NT2/D1 (cell line): Measurements from ENCODE around the gene SPAG5.

Experiments
- DNase-seq: peaks from one replicate; pipeline ENCODE4 v3.0.0-alpha.2; 2011; ENCODE audit warnings: low read depth, low spot score
- H3K27me3 ChIP-seq: 2 replicates; pipeline ENCODE4 v1.6.0; 2011; ENCODE audit warnings: mild to moderate bottlenecking; ENCODE audit not compliant: insufficient read length, insufficient read depth
- H3K36me3 ChIP-seq: 2 replicates; pipeline ENCODE4 v1.6.1; 2011; ENCODE audit warnings: mild to moderate bottlenecking, low read length, mixed read lengths; ENCODE audit not compliant: insufficient read depth, insufficient read length
- H3K4me1 ChIP-seq: 2 replicates; pipeline ENCODE4 v1.5.1; 2011; ENCODE audit not compliant: insufficient read depth, insufficient read length
- H3K4me3 ChIP-seq: 2 replicates; pipeline ENCODE4 v1.5.1; 2011; ENCODE audit warnings: low read depth; ENCODE audit not compliant: insufficient read length
- H3K9ac ChIP-seq: 2 replicates; pipeline ENCODE4 v1.6.0; 2011; ENCODE audit warnings: low read depth; ENCODE audit not compliant: insufficient read length
- H3K9me3 ChIP-seq: 2 replicates; pipeline ENCODE4 v1.5.1; 2011; ENCODE audit warnings: mild to moderate bottlenecking, low read length; ENCODE audit not compliant: insufficient read depth
- SUZ12 ChIP-seq: IDR thresholded peaks from 2 replicates; pipeline ENCODE4 v1.6.1; 2011; ENCODE audit not compliant: insufficient read length, insufficient read depth; ENCODE audit errors: extremely low read depth
- YY1 ChIP-seq: IDR thresholded peaks from 2 replicates; pipeline ENCODE4 v1.6.1; 2011; ENCODE audit not compliant: insufficient read length, insufficient read depth
- ZNF274 ChIP-seq: IDR thresholded peaks from 2 replicates; pipeline ENCODE4 v1.6.1; 2011; ENCODE audit warnings: mild to moderate bottlenecking, low read depth, low read length

The SPAG5 gene

DNA sequence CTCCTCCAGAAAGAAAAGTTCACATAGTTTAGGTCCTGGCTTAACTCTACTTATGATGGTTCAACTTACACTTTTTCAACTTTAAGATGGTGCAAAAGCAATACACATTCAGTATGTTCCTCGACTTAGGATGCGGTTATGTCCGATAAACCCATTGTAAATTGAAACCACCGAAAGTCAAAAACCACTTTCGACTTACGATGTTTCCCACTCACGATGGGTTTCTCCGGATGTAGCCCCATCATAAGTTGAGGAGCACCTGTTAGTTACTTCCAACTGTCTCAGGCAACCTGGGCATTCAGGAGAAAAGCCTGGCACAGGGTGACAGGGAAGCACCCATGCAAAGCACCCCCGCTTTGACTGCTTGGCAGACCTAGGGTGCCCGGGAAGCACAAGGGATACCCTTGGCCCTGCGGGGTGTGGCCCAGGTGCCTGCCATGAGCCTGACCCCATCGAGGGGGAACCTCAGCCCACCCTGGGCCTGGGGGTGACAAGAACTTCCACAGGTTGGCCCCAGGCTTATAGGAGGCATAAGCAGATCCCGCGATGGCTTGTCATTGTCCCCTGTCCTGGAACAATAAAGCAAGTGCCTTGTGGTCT is 60.4 kb downstream of the SPAG5 start:
- H3K36me3 ChIP-seq, result no peaks in the 10 kb centered on the region
- no peaks in the 10 kb centered on the region for H3K27me3 ChIP-seq
- H3K4me3 ChIP-seq, result no peak overlapping the region
- H3K4me1 ChIP-seq, result no peaks in the 10 kb centered on the region
- H3K9ac ChIP-seq, result no peak overlapping the region
- no peaks in the 10 kb centered on the region for H3K9me3 ChIP-seq
- no peak for DNase-seq
- no peak for TF ChIP-seq ZNF274
- no peak for TF ChIP-seq SUZ12
- no peak for TF ChIP-seq YY1

DNA sequence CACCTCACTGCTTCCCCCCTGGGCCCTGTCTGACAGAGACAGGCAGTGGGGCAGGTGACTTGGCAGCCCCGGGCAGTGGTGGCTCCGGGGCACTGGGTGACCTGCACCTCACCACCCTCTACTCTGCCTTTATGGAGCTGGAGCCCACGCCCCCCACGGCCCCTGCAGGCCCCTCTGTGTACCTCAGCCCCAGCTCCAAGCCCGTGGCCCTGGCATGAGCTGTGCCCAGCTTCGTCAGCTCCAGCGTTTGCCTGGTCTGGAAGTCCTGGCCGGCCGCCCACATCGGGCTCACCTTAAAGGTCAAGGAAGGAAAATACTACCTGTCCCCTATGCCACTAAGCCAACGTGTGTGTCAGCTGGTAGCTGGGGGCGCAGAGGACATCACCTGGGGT is 61.6 kb downstream of the SPAG5 start:
- no peak overlapping the region for H3K9ac ChIP-seq
- TF ChIP-seq SUZ12 (no peak), YY1 (no peak), ZNF274 (no peak)
- H3K4me1 ChIP-seq, result no peaks in the 10 kb centered on the region
- no peak for DNase-seq
- no peaks in the 10 kb centered on the region for H3K27me3 ChIP-seq
- no peaks in the 10 kb centered on the region for H3K9me3 ChIP-seq
- no peaks in the 10 kb centered on the region for H3K36me3 ChIP-seq
- no peak overlapping the region for H3K4me3 ChIP-seq

DNA sequence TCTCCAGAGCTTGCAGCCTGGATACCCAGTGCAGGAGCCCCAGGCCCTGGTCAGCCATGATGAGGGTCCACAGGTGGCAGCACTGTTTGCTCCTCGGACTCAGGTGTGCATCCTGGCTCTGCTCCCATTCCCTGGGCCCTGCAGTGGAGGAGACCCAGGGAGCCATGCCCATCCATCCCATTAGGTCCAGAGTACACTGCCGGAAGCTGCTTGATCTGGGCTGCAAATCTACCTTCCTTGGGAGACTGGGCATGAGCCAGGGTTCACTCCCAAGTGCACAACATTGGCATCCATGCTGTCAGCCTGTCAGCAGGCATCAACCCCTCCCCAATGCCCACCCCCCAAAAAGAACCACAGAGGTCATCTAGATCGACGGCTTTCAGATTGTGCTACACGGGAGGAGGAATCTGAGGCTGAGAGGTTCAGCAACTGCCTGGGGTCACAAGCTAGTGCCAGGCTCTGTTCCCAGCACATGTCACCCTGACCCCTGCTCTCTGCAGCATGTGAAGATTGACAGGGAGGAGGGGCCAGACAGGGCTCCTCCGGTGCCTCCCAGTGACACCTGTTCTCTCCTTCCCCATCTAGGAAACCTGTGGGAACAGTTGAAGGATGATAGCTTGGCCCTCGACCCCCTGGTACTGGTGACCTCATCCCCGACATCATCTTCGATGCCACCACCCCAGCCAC is 62.1 kb downstream of the SPAG5 start:
- no peak for DNase-seq
- TF ChIP-seq ZNF274 (no peak), SUZ12 (no peak), YY1 (no peak)
- Histone ChIP-seq H3K27me3 (no peaks in the 10 kb centered on the region), H3K4me3 (no peak overlapping the region), H3K9me3 (no peaks in the 10 kb centered on the region), H3K4me1 (no peaks in the 10 kb centered on the region), H3K9ac (no peak overlapping the region), H3K36me3 (no peaks in the 10 kb centered on the region)

DNA sequence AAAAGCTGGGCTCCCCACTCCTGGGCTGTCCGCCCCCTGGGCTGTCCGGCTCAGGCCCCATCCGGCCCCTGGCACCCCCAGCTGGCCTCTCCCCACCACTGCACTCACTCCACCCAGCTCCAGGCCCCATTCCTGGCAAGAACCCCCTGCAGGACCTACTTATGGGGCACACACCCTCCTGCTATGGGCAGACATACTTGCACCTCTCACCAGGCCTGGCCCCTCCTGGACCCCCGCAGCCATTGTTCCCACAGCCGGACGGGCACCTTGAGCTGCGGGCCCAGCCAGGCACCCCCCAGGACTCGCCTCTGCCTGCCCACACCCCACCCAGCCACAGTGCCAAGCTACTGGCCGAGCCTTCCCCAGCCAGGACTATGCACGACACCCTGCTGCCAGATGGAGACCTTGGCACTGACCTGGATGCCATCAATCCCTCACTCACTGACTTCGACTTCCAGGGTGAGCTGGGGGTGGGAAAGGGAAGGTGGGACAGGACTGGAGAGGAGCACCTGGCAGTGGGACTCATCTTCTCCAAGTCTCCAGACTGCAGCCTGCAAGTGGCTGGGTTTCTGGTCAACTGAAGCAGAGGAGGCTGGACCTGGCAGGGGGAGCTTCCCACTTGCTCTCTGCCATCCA is 64.0 kb downstream of the SPAG5 start:
- H3K9me3 ChIP-seq, result no peaks in the 10 kb centered on the region
- no peak for TF ChIP-seq SUZ12
- no peak for TF ChIP-seq ZNF274
- TF ChIP-seq YY1, result no peak
- H3K9ac ChIP-seq, result no peak overlapping the region
- no peaks in the 10 kb centered on the region for H3K4me1 ChIP-seq
- no peak overlapping the region for H3K4me3 ChIP-seq
- no peak for DNase-seq
- H3K27me3 ChIP-seq, result no peaks in the 10 kb centered on the region
- no peaks in the 10 kb centered on the region for H3K36me3 ChIP-seq

DNA sequence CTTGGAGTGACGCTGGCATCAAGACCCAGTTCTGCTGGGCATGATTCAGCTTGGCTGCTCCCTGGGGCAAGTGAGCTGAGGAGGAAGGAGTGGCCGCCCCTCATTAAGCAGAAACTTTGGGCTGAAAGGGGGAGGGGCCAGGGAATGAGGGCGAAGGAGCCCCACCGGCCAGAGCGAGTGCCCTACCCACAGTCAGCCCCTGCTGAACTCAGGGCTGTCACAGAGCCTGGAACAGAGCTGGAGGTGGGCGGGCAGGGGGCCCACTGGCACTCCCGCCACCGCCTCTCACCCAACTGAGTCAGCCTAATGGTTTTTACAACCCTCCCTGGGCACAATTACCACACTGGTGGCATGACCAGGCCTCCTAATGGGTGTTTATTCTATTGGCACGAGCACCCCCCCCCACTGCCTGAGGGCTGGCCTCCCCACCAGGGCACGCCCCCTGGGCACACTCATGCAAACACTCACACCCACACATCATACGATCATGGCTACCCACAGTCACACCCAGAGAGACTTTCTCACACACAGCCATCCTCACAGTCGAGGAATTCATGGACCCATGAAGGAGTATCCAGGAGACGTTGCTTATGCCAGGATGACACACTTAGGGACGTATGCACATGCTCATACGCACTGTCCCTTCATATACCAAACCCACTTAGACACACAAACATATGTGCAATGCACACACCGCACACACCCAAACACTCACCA is 65.6 kb downstream of the SPAG5 start:
- H3K9ac ChIP-seq, result no peak overlapping the region
- no peaks in the 10 kb centered on the region for H3K27me3 ChIP-seq
- no peak for DNase-seq
- no peaks in the 10 kb centered on the region for H3K4me1 ChIP-seq
- TF ChIP-seq SUZ12 (no peak), YY1 (no peak)
- H3K36me3 ChIP-seq, result no peaks in the 10 kb centered on the region
- H3K4me3 ChIP-seq, result no peak overlapping the region
- H3K9me3 ChIP-seq, result no peaks in the 10 kb centered on the region

DNA sequence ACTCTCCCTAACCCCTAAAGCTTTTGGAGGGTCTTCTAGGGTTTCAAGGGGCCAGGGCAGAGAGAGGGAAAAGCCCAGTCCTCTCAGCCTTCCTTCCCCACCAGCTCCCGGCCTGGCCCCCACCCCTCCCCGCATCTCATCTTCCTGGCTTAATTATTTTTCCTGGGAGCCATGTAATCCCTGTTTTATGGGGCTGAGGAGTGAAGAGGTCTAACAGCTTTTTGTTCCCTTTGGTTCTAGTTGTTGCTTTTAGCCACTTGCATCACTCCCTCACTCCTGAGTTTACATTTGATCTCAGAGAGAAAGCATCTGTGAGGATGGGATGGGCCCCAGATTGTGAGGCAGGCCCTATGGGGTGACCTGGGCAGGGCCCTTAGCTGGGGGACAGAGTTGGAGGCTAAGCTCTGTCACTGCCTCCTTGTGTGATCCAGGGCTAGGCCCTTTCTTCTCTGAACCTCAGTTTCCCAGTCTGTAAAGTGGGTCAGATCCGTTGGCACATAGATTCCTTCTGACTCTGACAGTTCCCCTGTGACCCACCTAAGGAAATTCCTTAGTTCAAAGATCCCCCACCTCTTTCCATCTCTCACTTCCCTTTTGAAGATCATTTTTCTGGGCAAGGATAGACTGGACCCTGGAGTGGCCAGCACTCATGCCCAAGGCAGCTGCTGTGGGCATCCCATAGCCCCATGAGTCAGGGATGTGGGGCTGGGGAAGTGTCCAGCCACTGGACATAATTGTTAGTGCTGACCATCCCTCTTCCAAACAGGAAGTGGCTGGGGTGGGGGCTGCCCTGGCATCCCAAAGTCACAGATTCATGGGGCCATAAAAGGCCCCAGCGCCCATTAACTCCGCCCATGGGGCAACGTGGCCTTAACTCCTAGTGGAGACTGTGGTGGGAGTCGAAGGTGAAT is 66.5 kb downstream of the SPAG5 start:
- Histone ChIP-seq H3K9ac (no peak overlapping the region), H3K9me3 (no peaks in the 10 kb centered on the region), H3K4me3 (no peak overlapping the region), H3K27me3 (no peaks in the 10 kb centered on the region), H3K36me3 (no peaks in the 10 kb centered on the region), H3K4me1 (no peaks in the 10 kb centered on the region)
- DNase-seq, result no peak
- TF ChIP-seq SUZ12 (no peak), YY1 (no peak), ZNF274 (no peak)

DNA sequence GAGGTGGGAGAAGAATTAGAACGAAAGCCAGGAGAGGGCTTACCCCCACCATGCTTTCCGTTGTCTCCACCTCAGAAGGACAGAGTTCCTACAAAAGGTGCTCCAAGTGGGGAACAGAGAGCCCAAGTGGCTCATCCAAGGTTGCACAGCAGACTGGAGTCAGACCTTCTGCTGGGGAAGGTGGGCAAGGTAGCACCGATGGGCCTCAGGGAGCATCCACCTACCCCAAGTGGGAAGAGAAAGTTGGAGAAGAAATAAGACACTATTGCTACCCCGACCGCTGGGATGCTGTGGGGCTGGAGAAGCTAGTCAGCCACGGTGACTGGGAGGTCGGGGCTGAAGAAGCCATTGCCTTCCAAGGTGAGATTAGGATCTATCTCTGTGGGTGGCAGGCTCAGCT is 67.9 kb downstream of the SPAG5 start:
- Histone ChIP-seq H3K36me3 (no peaks in the 10 kb centered on the region), H3K27me3 (no peaks in the 10 kb centered on the region), H3K9me3 (no peaks in the 10 kb centered on the region), H3K4me3 (no peak overlapping the region), H3K9ac (no peak overlapping the region), H3K4me1 (no peaks in the 10 kb centered on the region)
- DNase-seq, result no peak
- TF ChIP-seq SUZ12, result no peak
- no peak for TF ChIP-seq ZNF274
- TF ChIP-seq YY1, result no peak
